G401 (cell line): ENCODE results near the gene DUSP22. TPM values are rescaled to one million over a fixed set of nuclear protein-coding genes. Genes with fewer than 3 reads are reported as not detected.
"Not testable (repeated sequence)": the region's sequence is repeated elsewhere in the genome, so short reads cannot be mapped to it uniquely, and the experiment has no call there.

Experiments used
- DNase-seq: peaks from one replicate; pipeline ENCODE4 v3.0.0-alpha.2; 2015; ENCODE audit warnings: low spot score
- in situ Hi-C: cut with HindIII; loops from 2 replicates; pipeline ENCODE4 v1.10.0; 2016; ENCODE audit warnings: low sequenced_read_pairs, mixed read lengths
- total RNA-seq: library from RNA; depleted of rRNA; stranded (reverse); fragments of >200 nt; shearing (Covaris generic); gene quantifications from 2 replicates; pipeline ENCODE4 v1.2.3, GENCODE V29; 2014

The DUSP22 gene
- total RNA-seq, 1 experiment from 2014 or later, result 16.9 TPM

DNA sequence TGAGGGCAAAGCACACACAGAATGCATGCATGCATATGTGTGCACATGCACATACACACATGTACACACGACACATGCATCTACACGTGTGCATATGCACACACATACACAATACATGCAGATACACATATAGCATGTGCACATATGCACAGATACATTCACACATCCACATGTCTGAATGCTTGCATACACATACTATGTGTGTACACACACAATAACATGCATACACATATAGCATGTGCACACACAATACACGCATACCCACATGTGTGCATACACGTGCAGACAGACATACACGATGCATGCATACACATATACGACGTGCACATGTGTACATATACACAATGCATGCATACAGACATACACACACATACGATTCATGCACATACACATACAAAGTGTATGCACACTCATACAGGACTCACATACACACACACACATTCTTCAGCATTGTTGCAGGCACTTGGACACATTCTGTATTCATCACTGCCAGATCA lies 75.1 kb downstream of the DUSP22 start:
- in situ Hi-C loops, result no loop called here
- DNase-seq, result no peak

DNA sequence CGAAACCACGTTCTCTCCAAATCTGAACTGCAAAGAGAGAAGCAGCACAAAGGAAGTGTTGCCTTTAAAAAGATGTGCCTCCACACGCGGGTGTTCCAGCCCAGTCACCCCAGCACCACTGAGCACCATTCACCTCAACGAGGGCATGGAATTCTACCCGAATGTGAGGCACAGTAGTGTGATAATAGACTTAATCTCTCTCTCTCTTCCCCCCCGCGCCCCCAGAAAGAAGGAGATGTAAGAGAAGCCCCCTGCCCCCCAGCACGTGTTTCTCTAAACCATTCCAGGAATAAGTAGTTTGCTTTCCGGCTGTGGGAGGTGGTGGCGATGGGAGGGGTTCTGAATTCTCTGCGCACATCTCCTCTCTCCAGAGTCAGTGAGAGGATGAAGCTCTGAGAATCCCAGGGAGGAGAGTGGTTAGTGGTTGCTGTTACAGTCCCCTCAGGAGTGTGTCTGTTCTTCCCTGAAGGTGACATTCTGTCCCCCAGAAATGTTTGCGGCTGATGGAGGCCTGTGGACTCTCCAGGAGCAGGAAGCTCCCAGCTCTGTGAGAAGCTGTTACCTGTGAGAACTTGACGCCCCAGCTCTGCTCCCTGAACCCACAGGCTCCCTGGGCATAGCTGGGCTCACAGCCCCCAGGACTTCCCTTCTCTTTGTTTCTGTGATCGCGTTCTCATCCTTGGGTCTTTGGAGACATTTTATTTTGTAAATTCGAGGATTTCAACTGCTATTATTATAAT lies 75.8 kb downstream of the DUSP22 start:
- in situ Hi-C loops, result no loop called here
- no peak for DNase-seq

DNA sequence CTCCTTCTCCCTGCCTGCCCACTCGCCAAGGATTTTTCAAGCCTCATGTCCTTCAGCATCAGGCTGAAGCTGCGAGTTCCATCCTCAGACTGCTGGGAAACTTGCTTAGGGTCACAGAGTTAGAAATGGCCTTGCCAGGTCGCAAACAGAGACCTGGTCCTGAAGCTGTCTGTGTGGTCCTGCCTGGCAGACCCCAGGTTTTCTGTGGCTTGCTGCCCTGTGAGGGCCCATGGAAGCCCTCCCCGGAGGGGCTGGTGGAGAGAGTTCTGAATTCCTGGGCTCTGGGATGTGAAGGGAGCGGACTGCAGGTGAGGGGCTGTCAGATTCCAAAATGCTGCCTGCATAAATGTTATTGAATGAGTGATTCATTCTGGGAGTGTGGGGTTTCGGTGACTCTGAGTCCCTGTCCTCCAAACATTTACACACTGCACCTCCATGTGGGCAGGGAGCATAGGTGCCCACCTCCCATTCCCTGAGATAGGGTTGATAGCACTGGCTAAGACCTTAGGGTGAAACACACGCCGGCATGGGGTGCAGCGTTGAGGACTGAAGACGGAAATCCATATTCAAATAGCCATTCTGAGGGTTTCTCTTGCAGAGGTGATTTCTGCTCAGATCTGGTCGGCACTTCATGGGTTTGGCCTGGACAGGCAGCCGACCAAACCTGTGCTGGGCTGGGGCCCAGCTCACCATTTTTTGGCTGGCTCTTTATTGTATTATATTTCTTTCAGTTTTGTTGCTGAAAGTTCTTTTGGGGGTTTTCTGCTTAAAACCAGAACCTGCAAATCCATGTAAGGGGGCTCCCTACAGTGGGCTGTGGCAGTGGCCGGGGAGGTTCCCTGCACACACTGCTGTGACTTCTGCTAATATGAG lies 77.5 kb downstream of the DUSP22 start:
- DNase-seq, result no peak
- in situ Hi-C loops, result no loop called here

GRCh38 chr6:370555-370954 lies 78.3 kb downstream of the DUSP22 start:
- DNase-seq, result no peak
- in situ Hi-C loops, result no loop called here

DNA sequence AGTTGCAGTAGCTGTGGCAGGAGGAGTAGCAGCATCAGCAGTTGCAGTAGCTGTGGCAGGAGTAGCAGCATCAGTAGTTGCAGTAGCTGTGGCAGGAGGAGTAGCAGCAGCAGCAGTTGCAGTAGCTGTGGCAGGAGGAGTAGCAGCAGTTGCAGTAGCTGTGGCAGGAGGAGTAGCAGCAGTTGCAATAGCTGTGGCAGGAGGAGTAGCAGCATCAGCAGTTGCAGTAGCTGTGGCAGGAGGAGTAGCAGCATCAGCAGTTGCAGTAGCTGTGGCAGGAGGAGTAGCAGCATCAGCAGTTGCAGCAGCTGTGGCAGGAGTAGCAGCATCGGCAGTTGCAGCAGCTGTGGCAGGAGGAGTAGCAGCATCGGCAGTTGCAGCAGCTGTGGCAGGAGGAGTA lies 79.6 kb downstream of the DUSP22 start:
- in situ Hi-C loops, DNase-seq: not testable (repeated sequence)

- in situ Hi-C loops, result no loop called here
- DNase-seq, result no peak
Measured at GRCh38 chr6:372336-372911, 80.1 kb downstream of the DUSP22 start.

DNA sequence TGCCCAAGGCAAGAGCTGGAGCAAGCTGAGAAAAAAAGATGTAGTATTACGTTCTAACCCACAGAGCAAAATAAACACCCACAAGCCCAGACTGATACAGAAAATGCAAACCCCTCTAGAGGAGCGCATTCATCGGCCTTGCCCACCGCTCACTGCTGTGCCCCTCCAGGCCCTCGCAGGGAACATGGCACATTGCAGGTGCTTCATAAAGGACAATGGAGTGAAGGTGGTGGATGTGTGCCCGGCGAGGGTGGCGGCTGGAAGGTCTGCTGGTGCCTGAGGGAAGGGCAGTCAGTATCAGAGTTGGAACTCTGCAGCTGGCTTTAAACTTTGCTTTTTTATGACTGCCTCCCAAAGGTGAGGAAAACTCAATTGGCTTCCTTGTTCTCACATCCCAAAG lies 80.7 kb downstream of the DUSP22 start:
- no peak for DNase-seq
- in situ Hi-C loops, result no loop called here

DNA sequence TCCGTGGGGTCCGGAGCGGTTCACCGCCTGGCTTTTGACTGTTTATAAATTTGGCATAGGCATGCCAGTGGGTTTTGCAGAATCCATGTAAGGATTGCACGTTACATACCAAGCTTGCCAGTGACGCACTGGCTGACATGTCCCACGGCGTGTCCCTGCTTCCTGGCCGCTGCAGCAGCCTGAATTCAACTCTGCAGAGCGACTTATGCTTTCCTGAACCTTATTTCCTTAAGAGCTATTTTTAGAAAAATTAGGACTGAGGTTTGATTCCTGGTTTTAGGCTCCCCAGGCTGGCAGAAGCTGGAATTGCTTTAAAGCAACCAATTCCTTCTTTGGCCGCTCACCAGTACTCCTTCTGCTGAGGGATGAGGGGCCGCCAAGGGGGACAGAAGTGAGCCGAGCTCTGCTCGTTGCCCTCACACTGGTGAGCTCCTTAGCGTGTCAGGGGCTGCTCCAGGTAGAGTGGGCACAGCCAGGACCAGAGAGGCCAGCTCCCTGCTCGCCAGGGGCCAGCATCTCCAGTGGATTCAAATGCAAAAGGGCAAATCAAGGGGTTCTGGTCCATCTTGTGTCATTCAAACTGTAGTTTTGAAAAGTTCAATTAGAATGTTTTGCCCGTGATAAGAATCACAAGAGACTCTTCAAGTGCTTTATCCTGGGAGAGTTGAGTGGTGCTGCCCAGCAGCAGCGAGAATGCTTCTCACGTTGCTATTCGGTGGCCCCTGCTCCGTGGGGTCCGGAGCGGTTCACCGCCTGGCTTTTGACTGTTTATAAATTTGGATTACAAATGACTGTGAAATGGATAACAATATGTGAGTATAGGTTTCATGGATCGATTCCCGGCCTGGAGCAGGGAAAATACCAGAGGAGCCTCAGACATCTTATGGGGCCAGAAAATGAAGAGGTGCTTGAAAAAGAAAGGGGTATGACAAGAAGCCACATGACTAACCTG lies 81.8 kb downstream of the DUSP22 start:
- in situ Hi-C loops, result no loop called here
- DNase-seq, result no peak

GRCh38 chr6:374956-375355 lies 82.7 kb downstream of the DUSP22 start:
- no peak for DNase-seq
- in situ Hi-C loops, result no loop called here

GRCh38 chr6:376827-377640 lies 84.7 kb downstream of the DUSP22 start:
- no peak for DNase-seq
- in situ Hi-C loops, result no loop called here

GRCh38 chr6:377641-378020 lies 85.3 kb downstream of the DUSP22 start:
- in situ Hi-C loops, result not testable (repeated sequence)

GRCh38 chr6:378090-378957 lies 86.0 kb downstream of the DUSP22 start:
- in situ Hi-C loops, result no loop called here

More at GRCh38 chr6:377641-378020, 85.3 kb downstream of the DUSP22 start:
- not testable (repeated sequence) for DNase-seq

DNA sequence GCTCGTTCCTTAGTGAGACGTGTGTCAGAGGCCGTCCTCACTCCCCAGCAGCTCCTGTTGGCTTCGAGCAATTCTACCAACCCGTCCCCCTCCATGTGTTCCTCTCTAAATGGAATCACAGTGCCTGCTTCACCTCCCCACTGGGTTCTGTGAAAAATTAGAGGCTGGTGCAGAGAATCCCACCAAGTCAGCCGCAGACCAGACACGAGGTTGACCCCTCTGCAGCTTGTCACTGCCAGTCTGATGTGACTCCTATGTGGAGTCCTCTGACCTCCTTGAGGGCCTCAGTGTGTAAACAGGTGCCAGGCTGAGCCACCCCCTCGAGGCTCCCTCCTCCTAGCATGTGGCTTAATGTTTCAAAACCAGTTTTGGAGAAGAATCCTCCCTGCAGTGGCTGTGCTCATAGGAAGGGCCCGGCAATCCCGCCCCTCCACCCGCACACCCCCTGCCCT lies 86.7 kb downstream of the DUSP22 start:
- no peak for DNase-seq
- in situ Hi-C loops, result no loop called here

More at GRCh38 chr6:378090-378957, 86.0 kb downstream of the DUSP22 start:
- no peak for DNase-seq

GRCh38 chr6:379410-380181 lies 87.3 kb downstream of the DUSP22 start:
- in situ Hi-C loops, result no loop called here
- no peak for DNase-seq

- in situ Hi-C loops, result no loop called here
- DNase-seq, result no peak
Measured at GRCh38 chr6:380234-381218, 88.2 kb downstream of the DUSP22 start.
